Fibroblast of skin of left biceps (primary cell): ENCODE results near the gene CALHM2.
"Not testable (repeated sequence)": the region's sequence is repeated elsewhere in the genome, so short reads cannot be mapped to it uniquely, and the experiment has no call there.

Source experiments
- DNase-seq, 2 experiments: peaks; one replicate each; pipeline ENCODE4 v3.0.0-alpha.2; 2013; ENCODE audit warnings: low read depth in 2 of 2

Gene CALHM2

GRCh38 chr10:103450201-103450695, 1.9 kb downstream of the CALHM2 start:
- no peak for DNase-seq

DNA sequence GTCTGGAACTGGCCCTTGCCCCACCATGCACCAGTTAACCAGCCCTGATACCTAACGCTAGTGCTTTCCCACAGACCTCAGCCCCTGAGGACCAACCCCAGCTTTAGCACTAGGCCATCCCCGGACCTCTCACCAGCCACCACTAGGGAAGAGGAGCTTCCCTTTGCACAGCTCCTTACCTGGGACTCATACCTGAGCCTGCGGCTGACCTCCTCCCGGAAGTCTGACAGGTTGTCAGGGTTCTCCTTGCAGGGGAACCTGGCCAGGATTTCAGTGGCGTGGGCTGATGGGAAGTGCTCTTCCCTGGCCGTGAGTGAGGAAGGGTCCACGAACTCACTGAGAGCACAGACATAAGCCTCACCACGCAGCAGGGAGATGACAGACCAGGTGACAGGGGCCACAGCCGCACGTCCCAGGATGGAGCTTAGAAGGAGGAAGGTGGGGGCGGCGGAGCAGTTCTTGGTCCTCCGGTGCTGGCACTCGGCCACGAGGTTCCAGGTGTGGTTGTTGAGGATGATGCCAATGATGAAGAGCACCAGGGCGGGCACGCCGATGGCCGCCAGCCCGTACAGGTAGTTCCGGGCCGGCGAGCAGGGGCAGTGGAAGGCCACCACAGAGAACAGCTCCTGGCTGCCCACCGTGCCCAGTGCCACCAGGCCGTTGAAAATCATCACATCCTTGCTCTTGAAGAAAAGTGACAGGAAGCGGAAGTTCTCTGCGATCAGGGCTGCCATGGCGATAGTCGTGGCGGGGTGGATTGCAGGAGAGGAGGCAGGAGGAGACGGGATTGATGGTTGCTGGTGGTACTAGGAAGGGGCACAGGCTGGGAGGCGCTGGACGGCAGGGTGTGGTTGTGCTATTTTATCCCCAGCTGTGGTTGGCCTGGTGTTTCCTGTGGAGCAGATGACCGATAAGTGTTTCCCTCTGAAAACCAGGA, 2.7 kb downstream of the CALHM2 start:
- DNase-seq: no peak

- DNase-seq: peak; percentile 36 to 39
Measured at GRCh38 chr10:103448746-103449145, 3.4 kb downstream of the CALHM2 start.

- DNase-seq: no peak
Measured at GRCh38 chr10:103447187-103447586, 5.0 kb downstream of the CALHM2 start.

- no peak for DNase-seq
Measured at GRCh38 chr10:103445767-103446567, 6.2 kb downstream of the CALHM2 start.

GRCh38 chr10:103445366-103445765, 6.8 kb downstream of the CALHM2 start:
- no peak for DNase-seq

- DNase-seq: no peak
Measured at GRCh38 chr10:103444478-103444877, 7.7 kb downstream of the CALHM2 start.

DNA sequence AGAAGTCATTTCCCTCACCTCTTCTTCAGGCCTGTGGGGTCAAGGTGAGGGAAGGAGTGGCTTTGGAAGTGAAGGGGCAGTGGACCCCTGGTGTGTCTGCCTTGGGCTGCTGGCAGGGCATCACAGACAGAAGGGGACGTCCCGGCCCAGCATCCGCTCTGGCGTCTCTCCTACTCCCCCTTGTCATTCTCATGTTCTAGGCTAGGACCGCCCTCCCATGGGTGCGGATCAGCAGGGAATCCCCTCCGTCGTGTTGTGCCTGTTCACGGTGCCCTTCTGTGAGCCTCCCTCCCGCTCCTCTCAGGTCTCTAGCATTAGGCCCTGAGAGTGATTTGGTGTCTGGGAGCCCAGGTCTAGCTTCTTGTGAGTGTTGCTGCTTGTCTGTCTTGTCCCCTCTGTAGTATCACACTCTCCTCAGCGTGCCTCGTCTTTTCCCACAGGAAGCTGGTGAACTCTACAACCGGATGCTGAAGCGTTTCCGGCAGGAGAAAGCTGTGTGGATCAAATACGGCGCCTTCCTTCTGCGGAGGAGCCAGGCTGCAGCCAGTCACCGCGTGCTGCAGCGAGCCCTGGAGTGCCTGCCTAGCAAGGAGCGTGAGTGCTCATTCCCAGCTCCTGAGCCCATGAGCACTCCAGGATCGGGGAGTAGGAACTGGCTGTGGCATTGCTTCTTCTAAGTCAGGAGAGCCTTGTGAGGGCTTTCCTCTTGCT, 8.5 kb downstream of the CALHM2 start:
- no peak for DNase-seq

GRCh38 chr10:103442031-103442461, 10.1 kb downstream of the CALHM2 start:
- DNase-seq: no peak

DNA sequence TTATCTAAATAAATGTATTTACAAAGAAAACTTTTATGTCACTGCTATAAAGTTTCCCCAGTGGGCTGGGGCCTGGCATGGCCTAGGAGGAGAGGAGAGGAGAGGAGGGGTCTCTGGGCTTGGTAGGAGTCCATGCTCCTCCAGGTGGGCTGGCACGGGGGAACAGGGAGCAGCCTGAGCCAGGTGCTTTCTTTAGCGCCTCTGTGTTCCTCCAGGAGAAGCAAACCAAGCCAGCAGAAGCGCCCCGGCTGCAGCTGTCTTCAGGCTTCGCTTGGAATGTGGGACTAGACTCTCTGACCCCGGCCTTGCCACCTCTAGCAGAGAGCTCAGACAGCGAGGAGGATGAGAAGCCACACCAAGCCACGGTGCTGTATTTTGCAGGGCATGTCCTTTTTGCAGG, 10.6 kb downstream of the CALHM2 start:
- no peak for DNase-seq

GRCh38 chr10:103441206-103441605, 11.0 kb downstream of the CALHM2 start:
- no peak for DNase-seq

DNA sequence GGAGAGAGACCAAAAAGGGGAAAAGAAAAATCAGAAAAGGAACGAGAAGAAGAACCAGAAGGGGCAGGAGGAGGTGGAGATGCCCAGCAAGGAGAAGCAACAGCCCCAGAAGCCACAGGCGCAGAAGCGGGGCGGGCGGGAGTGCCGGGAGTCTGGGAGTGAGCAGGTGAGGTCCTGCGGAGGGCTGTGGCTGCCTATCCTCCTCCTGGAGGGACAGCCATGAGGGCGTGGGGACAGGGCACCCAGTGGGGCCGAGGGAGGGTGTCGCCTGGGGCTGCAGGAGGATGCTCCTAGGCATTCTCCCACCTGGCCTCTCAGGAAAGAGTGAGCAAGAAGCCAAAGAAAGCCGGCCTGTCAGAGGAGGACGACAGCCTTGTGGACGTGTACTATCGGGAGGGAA, 11.8 kb downstream of the CALHM2 start:
- no peak for DNase-seq

DNA sequence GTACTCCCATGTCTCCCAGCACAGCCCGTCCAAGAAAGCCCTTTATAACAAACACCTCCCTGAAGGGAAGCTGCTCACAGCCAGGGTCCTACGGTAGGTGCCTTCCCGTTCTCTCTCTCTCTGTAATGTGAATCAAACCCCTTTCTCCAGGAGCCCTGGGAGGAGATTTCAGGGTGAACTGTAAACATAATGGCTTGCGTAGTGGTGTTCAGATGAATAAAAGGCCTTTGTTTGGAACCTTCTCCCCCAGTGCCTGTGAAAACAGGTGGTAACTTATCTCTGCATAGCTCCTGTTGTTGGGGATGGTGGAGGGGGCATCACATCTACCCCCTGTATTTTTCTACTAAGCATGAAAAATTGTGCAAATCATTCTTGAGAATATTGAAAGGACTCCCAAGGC, 12.4 kb downstream of the CALHM2 start:
- DNase-seq: no peak

- no peak for DNase-seq
Measured at GRCh38 chr10:103433858-103434257, 18.3 kb downstream of the CALHM2 start.

GRCh38 chr10:103431902-103432301, 20.3 kb downstream of the CALHM2 start:
- DNase-seq: no peak

- DNase-seq: no peak
Measured at GRCh38 chr10:103429647-103430046, 22.5 kb downstream of the CALHM2 start.

DNA sequence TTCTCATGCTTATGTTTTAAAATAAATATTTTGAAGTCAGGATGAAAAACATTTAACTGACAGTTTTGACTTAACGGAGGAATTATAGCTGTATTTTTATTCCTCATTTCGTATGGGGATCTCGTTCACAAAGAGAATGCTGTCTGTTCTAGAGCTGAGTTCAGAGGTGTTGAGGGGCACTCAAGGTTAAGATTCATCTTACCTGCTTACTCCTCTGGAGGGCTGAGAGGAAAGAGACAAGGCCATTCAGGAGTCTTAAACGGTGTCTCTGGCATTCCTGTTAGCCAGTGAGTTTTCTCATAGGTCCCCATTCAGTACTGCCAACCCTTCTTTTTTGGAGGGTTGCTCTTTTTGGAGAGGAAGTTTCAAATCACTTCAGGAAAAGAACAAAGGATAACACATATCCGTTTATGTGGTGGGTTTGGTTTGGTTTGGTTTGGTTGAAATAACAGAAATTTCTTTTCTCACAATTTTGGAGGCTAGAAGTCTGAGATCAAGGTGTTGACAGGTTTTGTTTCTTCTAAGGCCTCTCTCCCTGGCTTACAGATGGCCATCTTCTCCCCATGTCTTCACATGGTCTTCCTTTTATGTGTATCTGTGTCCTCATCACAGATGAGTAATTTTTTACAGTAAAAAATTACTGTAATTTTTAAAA, 23.1 kb downstream of the CALHM2 start:
- no peak for DNase-seq

- no peak for DNase-seq
Measured at GRCh38 chr10:103427866-103428265, 24.3 kb downstream of the CALHM2 start.

DNA sequence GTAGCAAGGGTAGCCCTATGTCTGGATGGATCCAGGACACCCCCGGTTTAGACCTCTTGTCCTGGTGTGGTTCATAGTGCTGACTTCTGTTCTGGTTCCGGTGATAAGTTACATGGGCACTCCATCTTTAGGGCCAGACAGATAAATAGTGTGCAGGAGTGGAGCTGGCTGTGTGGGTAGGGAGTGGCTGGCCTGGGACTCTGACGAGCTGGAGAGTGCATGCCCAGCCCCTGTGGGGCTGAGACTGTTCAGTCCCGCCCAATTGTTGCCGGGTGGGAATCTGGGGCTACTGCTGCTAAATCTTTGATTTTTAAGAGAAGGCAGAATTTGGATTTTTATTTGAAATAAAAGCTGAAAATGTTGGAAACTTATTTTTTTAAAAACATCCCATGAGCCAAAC, 28.4 kb downstream of the CALHM2 start:
- no peak for DNase-seq

DNA sequence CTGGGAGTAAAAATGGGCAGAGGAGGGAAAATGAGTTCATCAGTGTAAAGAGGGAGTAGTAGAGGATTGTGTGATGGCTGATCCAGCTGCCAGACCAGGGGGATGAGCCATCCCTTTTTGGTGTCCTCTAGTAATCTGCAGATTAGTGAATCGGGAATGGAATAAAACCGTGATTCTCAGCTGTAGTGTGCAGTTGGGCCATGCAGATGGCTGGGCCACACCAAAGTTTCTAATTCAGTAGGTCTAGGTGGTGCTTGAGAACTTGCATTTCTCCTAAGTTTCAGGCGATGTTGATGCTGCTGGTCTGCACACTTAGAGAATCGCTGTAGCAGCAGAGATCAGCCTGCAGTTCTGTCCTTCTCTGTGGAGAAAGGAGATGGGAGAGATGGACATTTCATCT, 33.1 kb downstream of the CALHM2 start:
- DNase-seq: no peak

GRCh38 chr10:103417601-103418000, 34.6 kb downstream of the CALHM2 start:
- no peak for DNase-seq

GRCh38 chr10:103417148-103417469, 35.1 kb downstream of the CALHM2 start:
- DNase-seq: not testable (repeated sequence)
